Epithelial cell of esophagus (primary cell): ENCODE data around the gene ITGAE.

Experiments used
- DNase-seq: peaks from one replicate; pipeline ENCODE4 v3.0.0; 2010; ENCODE audit warnings: low read depth
- H3K4me3 ChIP-seq: 2 replicates; pipeline ENCODE4 v1.5.1; 2011; ENCODE audit warnings: mild to moderate bottlenecking, low read length, control low read depth
- TF ChIP-seq, protein P1 (sequence below): IDR thresholded peaks from 2 replicates; pipeline ENCODE4 v1.5.1; 2011; ENCODE audit warnings: low read depth, mild to moderate bottlenecking, low read length, control low read depth, inconsistent platforms; ENCODE audit not compliant: insufficient read depth; ENCODE audit errors: missing control alignments

Gene ITGAE, protein sequence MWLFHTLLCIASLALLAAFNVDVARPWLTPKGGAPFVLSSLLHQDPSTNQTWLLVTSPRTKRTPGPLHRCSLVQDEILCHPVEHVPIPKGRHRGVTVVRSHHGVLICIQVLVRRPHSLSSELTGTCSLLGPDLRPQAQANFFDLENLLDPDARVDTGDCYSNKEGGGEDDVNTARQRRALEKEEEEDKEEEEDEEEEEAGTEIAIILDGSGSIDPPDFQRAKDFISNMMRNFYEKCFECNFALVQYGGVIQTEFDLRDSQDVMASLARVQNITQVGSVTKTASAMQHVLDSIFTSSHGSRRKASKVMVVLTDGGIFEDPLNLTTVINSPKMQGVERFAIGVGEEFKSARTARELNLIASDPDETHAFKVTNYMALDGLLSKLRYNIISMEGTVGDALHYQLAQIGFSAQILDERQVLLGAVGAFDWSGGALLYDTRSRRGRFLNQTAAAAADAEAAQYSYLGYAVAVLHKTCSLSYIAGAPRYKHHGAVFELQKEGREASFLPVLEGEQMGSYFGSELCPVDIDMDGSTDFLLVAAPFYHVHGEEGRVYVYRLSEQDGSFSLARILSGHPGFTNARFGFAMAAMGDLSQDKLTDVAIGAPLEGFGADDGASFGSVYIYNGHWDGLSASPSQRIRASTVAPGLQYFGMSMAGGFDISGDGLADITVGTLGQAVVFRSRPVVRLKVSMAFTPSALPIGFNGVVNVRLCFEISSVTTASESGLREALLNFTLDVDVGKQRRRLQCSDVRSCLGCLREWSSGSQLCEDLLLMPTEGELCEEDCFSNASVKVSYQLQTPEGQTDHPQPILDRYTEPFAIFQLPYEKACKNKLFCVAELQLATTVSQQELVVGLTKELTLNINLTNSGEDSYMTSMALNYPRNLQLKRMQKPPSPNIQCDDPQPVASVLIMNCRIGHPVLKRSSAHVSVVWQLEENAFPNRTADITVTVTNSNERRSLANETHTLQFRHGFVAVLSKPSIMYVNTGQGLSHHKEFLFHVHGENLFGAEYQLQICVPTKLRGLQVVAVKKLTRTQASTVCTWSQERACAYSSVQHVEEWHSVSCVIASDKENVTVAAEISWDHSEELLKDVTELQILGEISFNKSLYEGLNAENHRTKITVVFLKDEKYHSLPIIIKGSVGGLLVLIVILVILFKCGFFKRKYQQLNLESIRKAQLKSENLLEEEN

DNA sequence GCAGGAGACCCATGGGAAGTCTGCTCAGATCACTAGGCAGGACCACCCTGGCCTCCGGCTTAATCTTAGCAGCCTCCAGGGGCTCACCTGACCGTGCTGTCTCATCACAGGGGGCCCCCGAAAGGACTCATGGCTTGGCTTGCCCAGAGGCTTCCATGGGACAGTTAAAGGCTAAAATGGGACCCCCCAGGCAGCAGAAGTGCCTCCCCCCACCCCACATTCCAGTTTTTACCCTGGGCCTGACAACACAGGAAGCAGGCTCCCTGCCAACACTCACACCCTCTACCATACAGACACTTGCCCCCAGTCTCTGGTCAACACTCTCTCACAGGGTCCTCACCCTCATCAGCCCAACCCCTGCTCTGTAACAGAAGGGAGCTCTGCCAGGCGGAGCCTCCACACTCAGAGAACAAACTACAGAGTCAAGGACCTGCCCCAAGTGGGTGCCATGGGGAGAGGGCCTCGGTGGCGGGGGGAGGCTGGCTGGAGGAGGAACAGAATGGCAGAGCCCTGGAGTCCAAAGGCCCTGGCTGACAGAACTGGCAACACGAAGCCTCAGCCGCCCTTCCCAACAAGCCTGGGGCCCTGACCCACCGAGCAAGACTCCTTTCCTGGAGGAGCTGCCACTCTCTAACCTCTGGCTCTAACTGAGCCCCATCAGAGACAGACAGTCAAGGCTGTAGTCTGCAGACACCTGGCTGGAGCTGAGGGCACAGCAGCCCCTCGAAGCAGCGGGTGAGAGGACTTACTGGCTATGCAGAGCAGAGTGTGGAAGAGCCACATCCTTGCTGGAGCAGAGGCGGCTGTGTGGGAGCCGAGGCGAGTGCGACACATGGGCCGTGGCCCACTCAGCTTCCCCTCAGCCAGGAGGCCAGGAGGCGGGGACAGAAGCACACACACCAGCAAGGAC lies at the start of gene ITGAE:
Gene ITGAE, minus strand, starts transcription at position 827 of the 910 bp plus-strand sequence. Its CDS starts 44 bp downstream, at position 783.
- TF ChIP-seq, protein P1, sequence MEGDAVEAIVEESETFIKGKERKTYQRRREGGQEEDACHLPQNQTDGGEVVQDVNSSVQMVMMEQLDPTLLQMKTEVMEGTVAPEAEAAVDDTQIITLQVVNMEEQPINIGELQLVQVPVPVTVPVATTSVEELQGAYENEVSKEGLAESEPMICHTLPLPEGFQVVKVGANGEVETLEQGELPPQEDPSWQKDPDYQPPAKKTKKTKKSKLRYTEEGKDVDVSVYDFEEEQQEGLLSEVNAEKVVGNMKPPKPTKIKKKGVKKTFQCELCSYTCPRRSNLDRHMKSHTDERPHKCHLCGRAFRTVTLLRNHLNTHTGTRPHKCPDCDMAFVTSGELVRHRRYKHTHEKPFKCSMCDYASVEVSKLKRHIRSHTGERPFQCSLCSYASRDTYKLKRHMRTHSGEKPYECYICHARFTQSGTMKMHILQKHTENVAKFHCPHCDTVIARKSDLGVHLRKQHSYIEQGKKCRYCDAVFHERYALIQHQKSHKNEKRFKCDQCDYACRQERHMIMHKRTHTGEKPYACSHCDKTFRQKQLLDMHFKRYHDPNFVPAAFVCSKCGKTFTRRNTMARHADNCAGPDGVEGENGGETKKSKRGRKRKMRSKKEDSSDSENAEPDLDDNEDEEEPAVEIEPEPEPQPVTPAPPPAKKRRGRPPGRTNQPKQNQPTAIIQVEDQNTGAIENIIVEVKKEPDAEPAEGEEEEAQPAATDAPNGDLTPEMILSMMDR: no peak
- DNase-seq: no peak

DNA sequence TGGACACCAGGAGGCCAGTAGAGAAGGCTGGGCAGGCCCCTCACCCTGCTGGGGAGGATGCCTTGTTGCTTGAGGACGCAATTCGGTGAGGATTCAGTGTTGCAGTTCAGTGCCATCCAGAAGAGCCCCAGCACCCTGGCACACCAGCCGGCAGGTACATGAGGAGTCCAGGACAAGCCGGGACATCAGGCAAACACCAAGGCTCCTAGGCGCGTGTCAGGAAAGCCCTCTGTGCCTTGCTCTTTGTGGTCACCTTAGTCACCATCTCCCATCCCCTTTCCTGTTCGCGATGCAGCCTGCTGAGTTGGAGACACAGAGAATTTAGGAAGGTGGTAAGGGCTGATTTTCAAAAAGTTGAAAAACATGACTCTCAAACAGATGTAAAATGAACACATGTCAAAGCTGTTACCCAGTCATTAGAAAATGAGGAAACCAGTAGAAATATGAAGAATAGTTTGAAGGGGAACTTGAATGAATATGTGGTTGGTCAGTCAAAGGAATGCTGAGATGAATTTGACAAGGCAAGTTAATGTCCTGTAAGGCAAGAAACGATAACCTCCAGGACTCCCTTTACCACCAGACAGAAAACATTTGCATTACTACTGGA lies 47.3 kb upstream of the ITGAE start:
- TF ChIP-seq, protein P1: no peak
- no peak overlapping the region for H3K4me3 ChIP-seq
- no peak for DNase-seq

More for the DNA sequence above, at the start of gene ITGAE:
- H3K4me3 ChIP-seq: no peak within 1 kb of the TSS

DNA sequence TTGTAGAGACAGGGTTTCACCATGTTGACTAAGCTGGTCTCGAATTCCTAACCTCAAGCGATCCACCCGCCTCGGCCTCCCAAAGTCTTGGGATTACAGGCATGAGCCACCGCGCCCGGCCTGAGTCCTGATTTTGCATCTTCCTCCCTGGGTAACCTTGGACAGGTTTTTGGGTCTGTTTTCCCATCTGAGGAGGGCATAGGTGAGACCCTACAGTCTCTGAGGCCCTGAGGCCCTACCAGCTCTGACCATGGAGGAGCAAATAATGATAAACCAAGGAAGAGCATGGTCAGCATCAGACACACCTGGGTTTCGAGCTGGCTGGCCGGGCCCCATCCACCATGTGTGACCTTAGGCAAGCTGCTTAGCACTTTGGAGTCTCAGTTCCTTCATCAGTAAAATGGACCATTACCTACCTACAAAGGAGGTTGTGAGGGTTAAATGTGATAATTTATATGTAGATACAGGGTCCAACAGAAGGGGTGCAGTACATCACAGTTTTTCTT lies 46.2 kb upstream of the ITGAE start:
- TF ChIP-seq, protein P1: no peak
- H3K4me3 ChIP-seq: no peak overlapping the region
- no peak for DNase-seq

DNA sequence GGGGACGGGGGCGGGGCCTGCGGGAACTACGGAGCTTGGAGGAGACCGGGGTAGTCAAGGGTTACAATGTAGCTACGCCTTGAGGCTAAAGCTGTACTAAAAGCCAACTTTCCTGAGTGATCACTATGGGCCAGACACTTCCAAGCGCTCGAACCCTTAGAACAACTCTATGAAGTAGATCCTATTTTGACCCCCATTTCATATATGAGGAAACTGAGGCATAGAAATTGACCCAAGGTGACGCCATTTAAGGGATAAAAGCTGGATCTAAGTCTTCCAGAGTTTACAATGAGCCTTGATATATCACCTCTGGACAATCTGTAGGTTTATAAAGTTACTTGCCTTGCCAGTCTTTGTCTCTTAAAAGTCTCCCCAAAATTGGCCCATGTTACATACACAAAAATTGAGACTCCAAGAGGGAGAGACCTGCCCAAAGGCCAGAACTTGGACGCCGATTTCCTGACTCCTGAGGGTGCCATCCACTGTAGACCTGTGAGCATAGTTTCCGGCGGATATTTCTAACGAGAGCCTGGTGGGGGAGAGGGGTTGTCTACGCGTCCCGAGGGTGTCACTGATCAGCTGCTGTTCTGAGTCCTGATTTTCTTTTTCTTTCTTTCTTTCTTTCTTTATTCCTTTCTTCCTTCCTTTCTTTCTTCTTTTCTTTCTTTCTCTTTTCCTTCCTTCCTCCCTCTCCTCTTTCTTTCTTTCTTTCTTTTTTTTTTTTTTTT lies 45.6 kb upstream of the ITGAE start:
- no peak for DNase-seq
- H3K4me3 ChIP-seq: peak overlapping the region; percentile 10
- TF ChIP-seq, protein P1: no peak

DNA sequence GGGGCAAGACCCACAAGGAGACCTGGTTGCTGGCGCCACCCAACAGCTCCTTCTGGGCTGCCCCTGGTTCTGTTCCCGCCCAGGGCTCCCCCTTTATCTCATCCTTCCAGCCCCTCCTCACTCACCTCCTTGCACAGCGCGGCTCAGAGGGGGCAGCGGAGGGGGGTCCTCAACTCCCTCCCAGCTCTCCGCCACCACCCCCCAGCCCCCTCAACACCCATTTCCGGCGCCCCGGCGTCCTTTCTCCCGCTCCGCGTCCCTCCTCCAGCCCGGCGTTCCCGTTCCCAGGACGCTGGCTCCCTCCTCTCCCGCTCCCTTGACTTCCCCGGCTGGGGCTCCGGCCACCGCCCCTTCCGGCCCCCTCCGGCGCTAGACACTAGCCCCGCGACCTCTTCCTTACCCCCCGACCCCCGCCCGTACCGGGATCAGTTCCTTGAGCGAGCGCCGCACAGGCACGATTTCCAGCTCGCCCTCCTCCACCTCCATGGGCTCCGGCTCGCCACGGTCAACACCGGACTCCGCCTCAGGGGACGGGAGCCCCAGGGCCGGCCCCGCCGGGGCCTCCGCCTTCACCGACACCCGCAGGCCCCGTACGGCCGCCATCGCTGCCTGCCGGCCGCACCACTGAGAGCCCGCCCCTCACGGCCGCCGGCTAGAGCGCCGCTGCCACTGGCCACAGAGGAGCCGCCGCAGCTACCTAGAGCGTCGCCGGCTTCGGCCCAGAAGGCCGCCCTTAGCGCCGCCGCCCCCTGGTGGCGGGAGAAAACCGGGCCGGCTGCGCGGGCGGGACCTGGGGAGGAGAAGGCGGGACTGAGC lies 44.8 kb upstream of the ITGAE start, which contains the start of gene NCBP3:
Gene NCBP3, minus strand, starts transcription at position 626 of the 816 bp plus-strand sequence. Its CDS starts 23 bp downstream, at position 603.
- peak within 1 kb of the TSS; percentile 79 for H3K4me3 ChIP-seq
- peak; percentile 96 for DNase-seq
- TF ChIP-seq, protein P1: peak; percentile 63
